HG02642 (cell line): Measurements from ENCODE around the gene RNASEH2A.

Experiments
- ATAC-seq: cut with Tn5 transposase; IDR thresholded peaks from one replicate; pipeline ENCODE4 v1.9.1; 2021; ENCODE audit warnings: mild to moderate bottlenecking; ENCODE audit not compliant: unreplicated experiment, poor library complexity

RNASEH2A gene

GRCh38 chr19:12847159-12848139 is 41.1 kb downstream of the RNASEH2A start:
- ATAC-seq, result peak; percentile 80

- no peak for ATAC-seq
Measured at GRCh38 chr19:12856653-12857052, 50.3 kb downstream of the RNASEH2A start.

GRCh38 chr19:12858041-12858928 is 51.9 kb downstream of the RNASEH2A start:
- ATAC-seq, result no peak

- ATAC-seq, result no peak
Measured at GRCh38 chr19:12859546-12859945, 53.2 kb downstream of the RNASEH2A start.
